Large intestine (tissue), 3 donors: ENCODE data around the gene FCGR3B. TPM values are rescaled to one million over a fixed set of nuclear protein-coding genes. Genes with fewer than 3 reads are reported as not detected.
"Not testable (repeated sequence)": the region's sequence is repeated elsewhere in the genome, so short reads cannot be mapped to it uniquely, and the experiment has no call there.

Experiments used
- DNase-seq, 2 donors: peaks; one replicate each; pipeline versions ENCODE4 v3.0.0 to v3.0.0-alpha.2; 2013
- H3K27ac ChIP-seq: one replicate; pipeline ENCODE4 v1.5.1; 2013; ENCODE audit warnings: low read length
- H3K27me3 ChIP-seq: 2 replicates; pipeline ENCODE4 v1.6.1; 2013; ENCODE audit warnings: low read length; ENCODE audit not compliant: control insufficient read depth, insufficient read depth
- H3K36me3 ChIP-seq: 2 replicates; pipeline ENCODE4 v1.6.1; 2013; ENCODE audit warnings: low read length; ENCODE audit not compliant: control insufficient read depth, insufficient read depth
- H3K4me1 ChIP-seq: one replicate; pipeline ENCODE4 v1.6.1; 2013; ENCODE audit warnings: low read length; ENCODE audit not compliant: control insufficient read depth, insufficient read depth
- H3K4me3 ChIP-seq: one replicate; pipeline ENCODE4 v1.5.1; 2013; ENCODE audit warnings: low read length
- H3K9me3 ChIP-seq: one replicate; pipeline ENCODE4 v1.6.1; 2013; ENCODE audit warnings: mild to moderate bottlenecking, low read depth, low read length, moderate library complexity; ENCODE audit not compliant: control insufficient read depth
- WGBS: methylation state at CpG from one replicate; pipeline ENCODE4 v1.1.5; 2013; ENCODE audit warnings: low lambda C conversion rate; ENCODE audit not compliant: insufficient coverage; 5-methylcytosine and 5-hydroxymethylcytosine counted together
- polyA plus RNA-seq: library from polyadenylated mRNA; unstranded; fragments of 120-200 nt; gene quantifications from one replicate; pipeline ENCODE4 v1.2.1, GENCODE V29; 2013

Gene FCGR3B
- polyA plus RNA-seq, 1 donor: 0.04 TPM

DNA sequence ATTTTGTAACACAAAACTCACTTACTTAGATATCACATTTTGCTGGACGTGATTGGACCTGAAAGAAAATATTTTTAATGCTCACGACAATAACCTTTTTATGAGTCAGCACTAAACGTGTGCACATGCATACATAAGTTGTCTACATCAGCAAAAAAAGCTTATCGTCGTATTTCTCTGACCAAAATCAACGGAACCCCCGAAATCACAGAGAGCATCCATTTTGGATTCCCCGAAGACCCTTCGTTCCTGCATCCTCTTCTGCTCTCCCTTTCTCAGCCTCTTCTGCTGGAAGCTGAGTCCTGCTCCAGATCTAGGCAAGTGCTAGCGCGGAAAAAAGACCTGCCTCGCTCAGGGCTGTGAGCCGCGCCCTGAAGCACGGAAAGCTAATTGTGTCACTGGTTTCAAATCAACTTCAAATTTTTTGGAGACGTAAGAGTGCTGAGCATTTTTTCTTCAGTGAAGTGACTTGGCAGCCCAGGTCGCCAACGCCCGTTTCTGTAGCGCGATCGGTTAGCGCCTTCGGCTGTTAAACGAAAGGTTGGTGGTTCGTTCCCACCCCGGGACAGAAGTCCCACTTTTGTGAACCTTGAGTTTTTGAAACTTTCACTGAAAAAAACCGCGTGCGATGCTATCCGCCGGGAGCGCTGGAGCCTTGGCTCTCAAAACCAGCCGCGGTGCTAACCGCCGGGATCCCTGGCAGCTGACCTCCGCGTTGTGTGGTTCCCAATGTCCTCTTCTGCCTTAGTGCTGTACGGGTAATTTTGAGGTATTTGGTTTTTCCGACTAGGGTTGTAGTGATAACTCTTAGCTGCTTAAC is 9.6 kb downstream of the FCGR3B start:
- 0% methylated on average over 6 of the region's 41 CpGs for WGBS
- not testable (repeated sequence) for H3K9me3 ChIP-seq, H3K36me3 ChIP-seq, H3K27ac ChIP-seq, H3K4me1 ChIP-seq
- H3K4me3 ChIP-seq: peak overlapping the region; percentile 15
- H3K27me3 ChIP-seq: peaks cover 34% of the 10 kb centered on the region
- peak; percentile 18 to 43 for DNase-seq

DNA sequence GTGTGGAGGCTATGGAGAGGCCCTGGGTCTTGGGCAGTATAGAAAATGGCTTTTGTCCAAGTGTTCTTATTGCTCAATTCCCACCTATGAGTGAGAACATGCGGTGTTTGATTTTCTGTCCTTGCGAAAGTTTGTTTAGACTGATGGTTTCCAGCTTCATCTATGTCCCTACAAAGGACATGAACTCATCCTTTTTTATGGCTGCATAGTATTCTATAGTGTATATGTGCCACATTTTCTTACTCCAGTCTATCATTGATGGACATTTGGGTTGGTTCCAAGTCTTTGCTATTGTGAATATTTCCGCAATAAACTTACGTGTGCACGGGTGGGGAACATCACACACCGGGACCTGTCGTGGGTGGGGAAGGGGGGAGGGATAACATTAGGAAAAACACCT is 10.6 kb downstream of the FCGR3B start:
- peaks cover 31% of the 10 kb centered on the region for H3K27me3 ChIP-seq
- not testable (repeated sequence) for H3K4me3 ChIP-seq, DNase-seq, H3K27ac ChIP-seq, H3K36me3 ChIP-seq, H3K4me1 ChIP-seq, H3K9me3 ChIP-seq
- WGBS: no CpG with 5 or more reads among the region's 7 CpGs

DNA sequence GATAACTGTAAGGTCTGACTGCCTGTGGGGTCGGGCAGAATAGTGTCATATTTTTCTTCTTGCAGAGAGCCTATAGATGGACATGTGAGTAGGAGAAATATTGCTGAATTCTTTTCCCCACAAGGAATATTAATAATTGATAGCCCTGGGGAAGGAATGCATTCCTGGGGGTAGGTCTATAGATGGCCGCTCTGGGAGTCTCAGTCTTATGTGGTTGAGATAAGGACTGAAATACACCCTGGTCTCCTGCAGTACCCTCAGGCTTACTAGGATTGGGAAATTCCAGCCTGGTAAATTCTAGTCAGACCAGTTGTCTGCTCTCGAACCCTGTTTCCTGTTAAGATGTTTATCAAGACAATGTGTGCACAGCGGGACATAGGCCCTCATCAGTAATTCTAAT is 12.5 kb downstream of the FCGR3B start:
- H3K4me1 ChIP-seq, H3K4me3 ChIP-seq, H3K9me3 ChIP-seq, DNase-seq, H3K27ac ChIP-seq, H3K36me3 ChIP-seq: not testable (repeated sequence)
- peaks cover 25% of the 10 kb centered on the region for H3K27me3 ChIP-seq
- WGBS: no CpG with 5 or more reads among the region's 4 CpGs

DNA sequence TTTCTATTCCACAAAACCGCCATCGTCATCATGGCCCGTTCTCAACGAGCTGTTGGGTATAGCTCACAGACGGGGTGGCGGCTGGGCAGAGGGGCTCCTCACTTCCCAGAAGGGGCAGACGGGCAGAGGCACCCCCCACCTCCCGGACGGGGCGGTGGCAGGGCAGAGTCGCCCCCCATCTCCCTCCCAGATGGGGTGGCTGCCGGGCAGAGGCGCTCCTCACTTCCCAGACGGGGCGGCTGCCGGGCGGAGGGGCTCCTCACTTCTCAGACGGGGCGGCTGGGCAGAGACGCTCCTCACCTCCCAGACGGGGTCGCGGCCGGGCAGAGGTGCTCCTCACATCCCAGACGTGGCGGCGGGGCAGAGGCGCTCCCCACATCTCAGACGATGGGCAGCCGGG is 14.6 kb downstream of the FCGR3B start:
- not testable (repeated sequence) for DNase-seq, H3K36me3 ChIP-seq, H3K4me3 ChIP-seq, H3K4me1 ChIP-seq, H3K27ac ChIP-seq, H3K9me3 ChIP-seq
- peaks cover 13% of the 10 kb centered on the region for H3K27me3 ChIP-seq
- no CpG with 5 or more reads among the region's 30 CpGs for WGBS

- H3K4me3 ChIP-seq, H3K4me1 ChIP-seq, H3K36me3 ChIP-seq, H3K9me3 ChIP-seq, H3K27ac ChIP-seq: not testable (repeated sequence)
- H3K27me3 ChIP-seq: peaks cover 12% of the 10 kb centered on the region
- WGBS: no CpG with 5 or more reads among the region's 6 CpGs
- DNase-seq: peak in 1 of 2 donors; percentile 6
Observed at GRCh38 chr1:161613142-161613514, 17.8 kb downstream of the FCGR3B start.

- 0% methylated on average over 11 of the region's 51 CpGs for WGBS
- Histone ChIP-seq H3K27ac (peak overlapping the region; percentile 81), H3K27me3 (peaks cover 14% of the 10 kb centered on the region), H3K4me3 (peak overlapping the region; percentile 53)
- peak; percentile 87 to 96 for DNase-seq
- H3K36me3 ChIP-seq, H3K9me3 ChIP-seq, H3K4me1 ChIP-seq: not testable (repeated sequence)
Observed at GRCh38 chr1:161612322-161613141, 18.4 kb downstream of the FCGR3B start.

GRCh38 chr1:161611866-161612321 is 19.1 kb downstream of the FCGR3B start:
- Histone ChIP-seq H3K27ac (peak overlapping the region; percentile 81), H3K27me3 (peaks cover 19% of the 10 kb centered on the region), H3K4me3 (peak overlapping the region; percentile 53)
- not testable (repeated sequence) for H3K9me3 ChIP-seq, H3K36me3 ChIP-seq, H3K4me1 ChIP-seq
- DNase-seq: peak in 1 of 2 donors; percentile 25
- WGBS: no CpG with 5 or more reads among the region's 19 CpGs

DNA sequence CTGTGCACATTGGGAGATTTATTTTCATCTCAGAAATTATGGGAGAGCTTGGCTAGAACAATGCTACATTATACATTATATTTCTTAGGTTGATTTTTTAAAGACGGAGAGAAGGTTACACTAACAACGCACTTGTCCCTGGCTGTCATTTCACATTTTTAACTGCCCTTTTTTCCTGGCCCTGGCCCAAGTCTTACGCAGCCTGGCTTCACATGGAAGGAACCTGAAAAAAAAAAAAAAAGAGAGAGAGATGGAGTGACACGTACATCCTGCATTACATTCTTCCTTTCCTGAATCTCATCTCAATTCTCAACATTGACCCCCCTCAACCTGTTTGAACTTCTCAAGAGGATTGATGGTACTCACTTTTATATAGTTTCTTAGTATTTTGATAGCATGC is 20.8 kb downstream of the FCGR3B start:
- H3K9me3 ChIP-seq: peaks cover 16% of the 10 kb centered on the region
- DNase-seq: not testable (repeated sequence)
- WGBS: 100% methylated on average over 2 of the region's 4 CpGs

GRCh38 chr1:161606541-161607336 is 24.2 kb downstream of the FCGR3B start:
- Histone ChIP-seq H3K9me3 (peaks cover 16% of the 10 kb centered on the region), H3K27me3 (peaks cover 47% of the 10 kb centered on the region)
- H3K4me3 ChIP-seq, H3K4me1 ChIP-seq, H3K27ac ChIP-seq, DNase-seq, H3K36me3 ChIP-seq: not testable (repeated sequence)
- no CpG with 5 or more reads among the region's 58 CpGs for WGBS

More for the DNA sequence above, 20.8 kb downstream of the FCGR3B start:
- not testable (repeated sequence) for H3K27ac ChIP-seq, H3K4me3 ChIP-seq, H3K36me3 ChIP-seq, H3K4me1 ChIP-seq
- peaks cover 35% of the 10 kb centered on the region for H3K27me3 ChIP-seq
